ENCODE results near the gene GID8.

GID8 gene

DNA sequence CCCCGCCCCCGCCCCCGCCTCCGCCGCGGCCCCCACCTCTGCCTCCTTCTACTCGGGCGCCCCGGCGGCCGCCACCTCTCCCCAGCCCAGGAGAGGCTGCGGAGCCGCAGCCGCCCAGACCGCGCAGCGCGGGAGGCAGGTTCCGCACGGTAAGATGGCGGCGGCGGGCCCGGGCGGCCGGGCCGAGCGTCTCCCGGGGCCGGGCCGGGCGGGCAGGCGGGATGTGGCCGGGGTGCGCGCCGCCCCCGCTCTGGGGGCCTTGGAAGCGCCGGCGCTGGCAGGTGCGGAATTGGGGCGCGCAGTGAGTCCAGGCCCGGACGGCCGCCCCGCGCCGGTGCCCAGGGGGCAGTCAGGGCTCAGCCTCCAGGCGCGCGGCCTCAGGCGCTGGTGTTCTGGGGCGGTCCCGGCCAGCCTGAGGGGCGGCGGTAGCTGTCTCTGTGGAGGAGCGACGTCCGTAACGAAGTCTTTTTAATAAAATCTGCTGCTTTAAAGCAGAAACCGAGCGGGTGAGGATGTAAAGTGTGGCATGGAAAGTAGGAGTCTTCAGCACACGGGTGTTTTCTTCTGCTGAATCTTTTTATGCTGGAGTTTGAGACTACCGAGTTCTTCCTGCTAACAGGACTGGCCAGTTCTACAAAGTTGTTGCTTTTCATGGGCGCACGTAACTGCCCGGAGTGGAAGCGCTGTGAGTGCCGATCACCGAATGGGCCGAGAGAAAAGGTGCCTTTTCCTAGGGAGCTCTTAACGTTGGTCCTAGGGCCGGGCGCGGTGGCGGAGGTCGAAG is at the start of gene GID8:
TSS of gene GID8 (plus strand) at position 43 of the 784 bp plus-strand sequence. CDS start 3,356 bp downstream, outside the sequence.
- TF ChIP-seq, protein P1, sequence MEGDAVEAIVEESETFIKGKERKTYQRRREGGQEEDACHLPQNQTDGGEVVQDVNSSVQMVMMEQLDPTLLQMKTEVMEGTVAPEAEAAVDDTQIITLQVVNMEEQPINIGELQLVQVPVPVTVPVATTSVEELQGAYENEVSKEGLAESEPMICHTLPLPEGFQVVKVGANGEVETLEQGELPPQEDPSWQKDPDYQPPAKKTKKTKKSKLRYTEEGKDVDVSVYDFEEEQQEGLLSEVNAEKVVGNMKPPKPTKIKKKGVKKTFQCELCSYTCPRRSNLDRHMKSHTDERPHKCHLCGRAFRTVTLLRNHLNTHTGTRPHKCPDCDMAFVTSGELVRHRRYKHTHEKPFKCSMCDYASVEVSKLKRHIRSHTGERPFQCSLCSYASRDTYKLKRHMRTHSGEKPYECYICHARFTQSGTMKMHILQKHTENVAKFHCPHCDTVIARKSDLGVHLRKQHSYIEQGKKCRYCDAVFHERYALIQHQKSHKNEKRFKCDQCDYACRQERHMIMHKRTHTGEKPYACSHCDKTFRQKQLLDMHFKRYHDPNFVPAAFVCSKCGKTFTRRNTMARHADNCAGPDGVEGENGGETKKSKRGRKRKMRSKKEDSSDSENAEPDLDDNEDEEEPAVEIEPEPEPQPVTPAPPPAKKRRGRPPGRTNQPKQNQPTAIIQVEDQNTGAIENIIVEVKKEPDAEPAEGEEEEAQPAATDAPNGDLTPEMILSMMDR (IDR thresholded peaks at IDR 0.05; ENCODE audit: control extremely low read depth, extremely low read depth, low read depth, missing control alignments) = no peak
- POLR2A ChIA-PET = interaction anchor here (0.8 kb wide), 1 partner anchor 15 kb away, joined by 4 read pairs; the partner anchor contains the start of gene SLC17A9
- CTCF ChIA-PET = interaction anchor here (0.9 to 3.6 kb wide), 8 partner anchors 11 to 37 kb away, joined by 3 to 20 read pairs (median 4); no protein-coding TSS in a partner anchor
- peak; percentile 68 for DNase-seq (ENCODE audit: extremely low spot score)

DNA sequence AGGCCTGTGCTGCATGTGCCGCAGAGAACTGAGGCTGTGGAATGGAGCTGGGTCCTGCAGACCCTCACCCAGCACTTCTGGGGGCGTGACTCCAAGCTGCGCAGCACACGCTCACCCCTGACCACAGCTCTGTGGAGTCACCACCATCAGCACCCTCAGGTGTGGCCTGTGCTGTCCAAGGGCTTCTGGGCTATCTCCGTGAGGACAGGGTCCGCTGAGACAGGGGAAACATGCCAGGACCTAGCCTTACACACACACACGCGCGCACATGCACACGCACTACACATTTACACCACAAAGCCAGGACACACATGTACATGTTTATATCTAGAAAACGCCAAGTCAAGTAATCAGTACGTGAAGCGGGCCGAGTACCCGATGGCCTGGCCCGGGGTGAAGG is 49.5 kb upstream of the GID8 start:
- POLR2A ChIA-PET = no interaction called here
- CTCF ChIA-PET = interaction anchor here (1.5 to 6.3 kb wide), 6 partner anchors 12 to 65 kb away, joined by 4 to 66 read pairs (median 8); no protein-coding TSS in a partner anchor
- DNase-seq (ENCODE audit: extremely low spot score) = no peak
- TF ChIP-seq, protein P1 (IDR thresholded peaks at IDR 0.05; ENCODE audit: control extremely low read depth, extremely low read depth, low read depth, missing control alignments) = no peak

DNA sequence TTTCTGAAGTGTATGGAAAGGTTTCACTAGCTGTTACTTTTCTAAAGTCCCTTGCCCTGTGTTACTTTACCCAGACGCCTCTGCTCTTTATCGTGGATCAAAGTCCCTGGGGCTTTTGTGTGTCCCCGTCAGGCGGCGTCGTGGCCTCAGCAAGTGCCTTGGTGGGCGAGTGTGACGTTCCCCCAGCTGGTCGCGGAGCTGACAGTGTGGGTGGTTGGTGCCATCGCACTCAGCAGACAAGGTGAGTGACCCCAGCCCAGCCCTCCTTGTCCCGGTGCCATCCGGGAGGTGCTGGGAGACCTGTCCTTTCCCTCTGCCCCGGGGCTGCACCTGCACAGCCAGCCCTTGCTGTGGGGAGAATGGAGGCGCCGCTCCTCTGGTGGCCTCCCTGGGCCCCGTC is 49.0 kb upstream of the GID8 start:
- POLR2A ChIA-PET = no interaction called here
- CTCF ChIA-PET = interaction anchor here (1.0 to 6.3 kb wide), 7 partner anchors 10 to 66 kb away, joined by 3 to 66 read pairs (median 5); no protein-coding TSS in a partner anchor
- DNase-seq (ENCODE audit: extremely low spot score) = no peak
- TF ChIP-seq, protein P1 (IDR thresholded peaks at IDR 0.05; ENCODE audit: control extremely low read depth, extremely low read depth, low read depth, missing control alignments) = no peak

DNA sequence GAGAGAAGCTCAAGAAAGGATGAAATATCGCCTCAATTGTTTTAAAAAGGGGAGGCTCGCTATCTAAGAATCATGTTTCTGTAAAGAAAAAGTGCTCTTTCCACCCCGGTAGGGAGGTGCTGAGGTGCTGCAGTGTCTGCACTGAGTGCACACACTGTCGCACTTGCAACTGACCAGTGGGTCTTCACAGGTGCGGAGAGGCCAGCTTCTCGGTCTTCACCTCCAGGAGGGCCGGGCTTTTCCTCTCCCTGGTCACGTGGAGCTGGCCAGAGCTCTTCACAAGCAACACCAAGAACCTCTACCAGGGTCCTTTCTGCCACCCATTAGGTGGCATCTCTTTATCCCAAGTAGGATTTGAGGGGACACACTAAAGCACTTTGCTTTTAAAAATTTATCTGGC is 48.5 kb upstream of the GID8 start:
- TF ChIP-seq, protein P1 (IDR thresholded peaks at IDR 0.05; ENCODE audit: control extremely low read depth, extremely low read depth, low read depth, missing control alignments) = no peak
- ChIA-PET POLR2A (no interaction called here), CTCF (interaction anchor here (1.0 to 6.3 kb wide), 6 partner anchors 10 to 66 kb away, joined by 3 to 66 read pairs (median 6); no protein-coding TSS in a partner anchor)
- no peak for DNase-seq (ENCODE audit: extremely low spot score)

DNA sequence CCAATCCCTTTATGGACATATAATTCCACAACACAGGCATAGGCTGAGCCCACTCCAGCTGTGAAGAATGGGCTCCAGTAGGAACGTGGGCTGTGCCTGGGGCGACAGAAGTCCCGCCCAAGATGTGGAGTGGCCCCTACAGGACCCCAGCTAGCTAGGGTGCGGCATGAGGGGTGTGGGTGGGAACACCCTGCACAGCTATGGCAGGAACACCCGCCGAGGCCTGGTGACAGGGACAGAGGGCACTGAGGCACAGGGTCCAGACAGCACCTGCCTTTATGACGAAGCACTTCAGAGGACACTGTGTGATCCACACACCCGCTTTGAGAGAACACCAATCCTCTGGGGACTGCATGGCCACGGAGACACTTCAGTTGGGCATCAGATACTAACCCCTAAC is 48.1 kb upstream of the GID8 start:
- ChIA-PET CTCF (interaction anchor here (1.0 to 6.3 kb wide), 6 partner anchors 11 to 67 kb away, joined by 3 to 66 read pairs (median 6); no protein-coding TSS in a partner anchor), POLR2A (no interaction called here)
- DNase-seq (ENCODE audit: extremely low spot score) = no peak
- TF ChIP-seq, protein P1 (IDR thresholded peaks at IDR 0.05; ENCODE audit: control extremely low read depth, extremely low read depth, low read depth, missing control alignments) = no peak

DNA sequence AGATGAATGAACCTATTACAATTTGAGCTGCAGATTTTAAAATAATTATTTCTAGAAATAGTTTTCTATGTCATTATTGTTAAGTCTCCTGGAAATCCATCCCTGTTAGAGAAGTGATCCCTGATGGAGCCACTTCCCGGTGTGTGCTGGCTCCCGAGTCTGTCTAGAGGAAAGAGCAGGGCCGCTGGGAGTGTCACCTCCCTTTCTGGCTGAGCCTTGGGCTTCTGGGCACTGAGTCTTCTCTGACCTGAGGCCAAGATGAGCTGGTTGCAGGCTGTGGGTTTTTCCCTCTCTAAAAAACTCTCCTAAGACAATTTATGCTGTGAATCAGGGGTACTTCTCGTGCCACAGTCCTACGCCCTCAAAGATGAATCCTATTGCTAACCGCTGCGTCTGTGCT is 47.5 kb upstream of the GID8 start:
- CTCF ChIA-PET = interaction anchor here (0.7 to 6.3 kb wide), 5 partner anchors 10 to 30 kb away, joined by 3 to 66 read pairs (median 5); no protein-coding TSS in a partner anchor
- POLR2A ChIA-PET = no interaction called here
- TF ChIP-seq, protein P1 (IDR thresholded peaks at IDR 0.05; ENCODE audit: control extremely low read depth, extremely low read depth, low read depth, missing control alignments) = no peak
- no peak for DNase-seq (ENCODE audit: extremely low spot score)

Data from GM10248 (cell line).